ENCODE data around the gene KMT2B. TPM values are rescaled to one million over a fixed set of nuclear protein-coding genes. Genes with fewer than 3 reads are reported as not detected.
"Not testable (repeated sequence)": the region's sequence is repeated elsewhere in the genome, so short reads cannot be mapped to it uniquely, and the experiment has no call there.

The KMT2B gene
- total RNA-seq, 2 experiments from 2014 or later = 47.0 to 54.2 TPM

DNA sequence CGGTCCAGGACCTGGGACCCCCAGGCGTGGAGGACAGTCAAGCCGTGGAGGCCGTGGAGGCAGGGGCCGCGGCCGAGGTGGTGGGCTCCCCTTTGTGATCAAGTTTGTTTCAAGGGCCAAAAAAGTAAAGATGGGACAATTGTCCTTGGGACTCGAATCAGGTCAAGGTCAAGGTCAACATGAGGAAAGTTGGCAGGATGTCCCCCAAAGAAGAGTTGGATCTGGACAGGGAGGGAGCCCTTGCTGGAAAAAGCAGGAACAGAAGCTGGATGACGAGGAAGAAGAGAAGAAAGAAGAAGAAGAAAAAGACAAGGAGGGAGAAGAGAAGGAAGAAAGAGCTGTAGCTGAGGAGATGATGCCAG lies 2.3 kb downstream of the KMT2B start:
- intact Hi-C loops (cut with micrococcal nuclease) = no loop called here
- ChIA-PET POLR2A (interaction anchor here (1.0 to 3.8 kb wide), 2 partner anchors 20 to 22 kb away, joined by 3 to 34 read pairs; partner anchors contain the start of gene IGFLR1), CTCF (interaction anchor here (0.8 kb wide), 1 partner anchor 26 kb away, joined by 4 read pairs; no protein-coding TSS in a partner anchor)
- Mint-ChIP-seq H3K4me3 (no peak overlapping the region), H3K27me3 (peaks cover 1% of the 10 kb centered on the region), H3K4me1 (ENCODE audit: low read depth) (peaks cover 22% of the 10 kb centered on the region), H3K27ac (peak overlapping the region; percentile 11), H3K9me3 (no peaks in the 10 kb centered on the region), H3K36me3 (peaks cover 64% of the 10 kb centered on the region)
- no peak for DNase-seq

- no peaks in the 10 kb centered on the region for H3K9me3 Mint-ChIP-seq
- intact Hi-C loops (cut with micrococcal nuclease) = no loop called here
- H3K4me3 Mint-ChIP-seq = no peak overlapping the region
These were observed 2.8 kb downstream of the KMT2B start for GRCh38 chr19:35720648-35721047.

GRCh38 chr19:35721374-35721773 lies 3.6 kb downstream of the KMT2B start:
- peaks cover 1% of the 10 kb centered on the region for H3K27me3 Mint-ChIP-seq
- peaks cover 64% of the 10 kb centered on the region for H3K36me3 Mint-ChIP-seq
- no peak for DNase-seq
- CTCF ChIA-PET = interaction anchor here (0.8 kb wide), 1 partner anchor 190 kb away, joined by 5 read pairs; no protein-coding TSS in a partner anchor
- POLR2A ChIA-PET = interaction anchor here (3.8 kb wide), 1 partner anchor 18 kb away, joined by 34 read pairs; no protein-coding TSS in a partner anchor
- H3K4me3 Mint-ChIP-seq = no peak overlapping the region
- H3K9me3 Mint-ChIP-seq = no peaks in the 10 kb centered on the region
- intact Hi-C loops (cut with micrococcal nuclease) = no loop called here
- H3K27ac Mint-ChIP-seq = no peak overlapping the region
- peaks cover 22% of the 10 kb centered on the region for H3K4me1 Mint-ChIP-seq (ENCODE audit: low read depth)

More at GRCh38 chr19:35720648-35721047, 2.8 kb downstream of the KMT2B start:
- peaks cover 22% of the 10 kb centered on the region for H3K4me1 Mint-ChIP-seq (ENCODE audit: low read depth)
- POLR2A ChIA-PET = interaction anchor here (1.0 to 3.8 kb wide), 2 partner anchors 19 to 22 kb away, joined by 3 to 34 read pairs; partner anchors contain the start of gene IGFLR1
- CTCF ChIA-PET = interaction anchor here (0.8 kb wide), 1 partner anchor 26 kb away, joined by 4 read pairs; no protein-coding TSS in a partner anchor
- no peak for DNase-seq
- H3K36me3 Mint-ChIP-seq = peaks cover 64% of the 10 kb centered on the region
- H3K27ac Mint-ChIP-seq = no peak overlapping the region
- H3K27me3 Mint-ChIP-seq = peaks cover 1% of the 10 kb centered on the region

DNA sequence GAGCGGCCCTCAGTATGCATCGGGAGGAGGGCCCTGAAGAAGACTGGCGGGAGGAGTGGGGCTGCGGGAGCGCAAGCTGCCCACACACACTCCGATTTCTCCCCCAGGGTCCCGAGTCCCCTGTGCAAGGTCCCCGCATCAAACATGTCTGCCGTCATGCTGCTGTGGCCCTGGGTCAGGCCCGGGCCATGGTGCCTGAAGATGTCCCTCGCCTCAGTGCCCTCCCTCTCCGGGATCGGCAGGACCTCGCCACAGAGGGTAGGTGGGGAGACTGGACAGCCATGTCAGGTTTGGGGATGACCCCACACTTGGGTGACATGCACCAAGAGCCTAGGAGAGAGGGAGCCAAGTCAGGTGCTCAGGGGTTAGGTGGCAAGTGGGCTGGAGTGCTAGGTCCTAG lies 4.7 kb downstream of the KMT2B start:
- no peak overlapping the region for H3K4me3 Mint-ChIP-seq
- no peaks in the 10 kb centered on the region for H3K9me3 Mint-ChIP-seq
- DNase-seq = no peak
- H3K27ac Mint-ChIP-seq = no peak overlapping the region
- ChIA-PET POLR2A (interaction anchor here (1.5 kb wide), 1 partner anchor 21 kb away, joined by 4 read pairs; no protein-coding TSS in a partner anchor), CTCF (no interaction called here)
- H3K27me3 Mint-ChIP-seq = peaks cover 1% of the 10 kb centered on the region
- peaks cover 22% of the 10 kb centered on the region for H3K4me1 Mint-ChIP-seq (ENCODE audit: low read depth)
- intact Hi-C loops (cut with micrococcal nuclease) = no loop called here
- peaks cover 64% of the 10 kb centered on the region for H3K36me3 Mint-ChIP-seq

DNA sequence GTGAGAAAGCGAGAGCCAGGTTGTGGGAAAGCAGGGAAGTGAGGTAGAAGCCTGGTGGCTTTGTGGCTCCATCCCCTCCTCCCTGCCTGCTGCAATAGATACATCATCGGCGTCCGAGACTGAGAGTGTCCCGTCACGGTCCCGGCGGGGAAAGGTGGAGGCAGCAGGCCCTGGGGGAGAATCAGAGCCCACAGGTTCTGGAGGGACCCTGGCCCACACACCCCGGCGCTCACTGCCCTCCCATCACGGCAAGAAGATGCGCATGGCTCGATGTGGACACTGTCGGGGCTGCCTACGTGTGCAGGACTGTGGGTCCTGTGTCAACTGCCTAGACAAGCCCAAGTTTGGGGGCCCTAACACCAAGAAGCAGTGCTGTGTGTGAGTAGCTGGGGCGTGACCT lies 5.1 kb downstream of the KMT2B start:
- Mint-ChIP-seq H3K4me1 (ENCODE audit: low read depth) (peaks cover 22% of the 10 kb centered on the region), H3K36me3 (peaks cover 64% of the 10 kb centered on the region), H3K4me3 (no peak overlapping the region), H3K27ac (no peak overlapping the region), H3K9me3 (no peaks in the 10 kb centered on the region), H3K27me3 (peaks cover 1% of the 10 kb centered on the region)
- CTCF ChIA-PET = no interaction called here
- POLR2A ChIA-PET = interaction anchor here (1.5 to 2.1 kb wide), 2 partner anchors 18 to 20 kb away, joined by 4 to 8 read pairs; no protein-coding TSS in a partner anchor
- no peak for DNase-seq
- intact Hi-C loops (cut with micrococcal nuclease) = no loop called here

DNA sequence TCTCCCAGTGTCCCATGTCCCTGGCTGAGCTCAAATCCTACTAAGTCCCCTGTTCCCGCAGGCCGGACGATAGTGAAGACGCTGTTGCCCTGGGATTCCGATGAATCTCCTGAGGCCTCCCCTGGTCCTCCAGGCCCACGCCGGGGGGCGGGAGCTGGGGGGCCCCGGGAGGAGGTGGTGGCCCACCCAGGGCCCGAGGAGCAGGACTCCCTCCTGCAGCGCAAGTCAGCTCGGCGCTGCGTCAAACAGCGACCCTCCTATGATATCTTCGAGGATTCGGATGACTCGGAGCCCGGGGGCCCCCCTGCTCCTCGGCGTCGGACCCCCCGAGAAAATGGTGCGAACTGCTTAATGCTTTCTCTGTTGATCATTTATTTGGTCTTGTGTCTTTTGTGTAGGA lies 5.9 kb downstream of the KMT2B start:
- H3K36me3 Mint-ChIP-seq = peaks cover 68% of the 10 kb centered on the region
- POLR2A ChIA-PET = interaction anchor here (1.5 to 2.1 kb wide), 2 partner anchors 17 to 20 kb away, joined by 4 to 8 read pairs; no protein-coding TSS in a partner anchor
- no peak for DNase-seq
- peaks cover under 1% of the 10 kb centered on the region for H3K27me3 Mint-ChIP-seq
- H3K4me1 Mint-ChIP-seq (ENCODE audit: low read depth) = peaks cover 18% of the 10 kb centered on the region
- H3K27ac Mint-ChIP-seq = no peak overlapping the region
- H3K4me3 Mint-ChIP-seq = no peak overlapping the region
- CTCF ChIA-PET = no interaction called here
- no peaks in the 10 kb centered on the region for H3K9me3 Mint-ChIP-seq
- intact Hi-C loops (cut with micrococcal nuclease) = no loop called here

DNA sequence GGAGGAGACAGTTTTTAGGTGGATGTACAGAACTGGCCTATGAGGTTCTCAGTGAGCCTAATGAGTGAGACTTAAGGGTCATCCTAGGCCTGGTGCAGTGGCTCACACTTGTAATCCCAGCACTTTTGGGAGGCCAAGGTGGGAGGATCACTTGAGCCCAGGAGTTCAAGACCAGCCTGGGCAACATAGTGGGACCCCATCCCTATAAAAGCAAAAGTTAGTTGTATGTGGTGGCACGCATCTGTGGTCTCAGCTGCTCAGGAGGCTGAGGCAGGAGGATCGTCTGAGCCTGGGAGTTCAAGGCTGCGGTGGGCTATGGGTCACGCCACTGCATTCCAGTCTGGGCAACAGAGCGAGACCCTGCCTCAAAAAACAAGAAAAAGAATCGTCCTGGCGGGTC lies 6.3 kb downstream of the KMT2B start:
- H3K27me3 Mint-ChIP-seq; CTCF ChIA-PET; H3K9me3 Mint-ChIP-seq; H3K4me3 Mint-ChIP-seq; intact Hi-C loops (cut with micrococcal nuclease); H3K27ac Mint-ChIP-seq; DNase-seq: not testable (repeated sequence)
- Mint-ChIP-seq H3K36me3 (peaks cover 70% of the 10 kb centered on the region), H3K4me1 (ENCODE audit: low read depth) (peaks cover 14% of the 10 kb centered on the region)
- POLR2A ChIA-PET = interaction anchor here (2.1 kb wide), 1 partner anchor 17 kb away, joined by 8 read pairs; no protein-coding TSS in a partner anchor

DNA sequence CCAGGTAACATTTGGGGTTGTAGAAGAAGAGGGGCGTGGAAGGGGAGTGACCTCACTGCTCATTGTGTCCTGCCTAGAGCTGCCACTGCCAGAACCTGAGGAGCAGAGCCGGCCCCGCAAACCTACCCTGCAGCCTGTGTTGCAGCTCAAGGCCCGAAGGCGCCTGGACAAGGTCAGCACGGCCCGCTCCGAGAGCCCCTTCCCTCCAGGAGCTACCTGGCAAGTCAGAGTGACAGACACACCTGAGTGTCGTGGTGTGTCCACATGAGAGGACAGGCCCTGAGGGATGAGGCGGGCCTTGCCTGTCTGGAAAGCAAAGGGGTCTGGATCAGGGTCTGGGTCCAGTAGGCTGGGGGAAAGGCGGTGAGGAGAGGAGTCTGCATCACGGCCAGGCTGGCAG lies 6.8 kb downstream of the KMT2B start:
- ChIA-PET POLR2A (interaction anchor here (1.5 to 2.1 kb wide), 2 partner anchors 16 to 18 kb away, joined by 3 to 8 read pairs; partner anchors contain the start of gene IGFLR1), CTCF (no interaction called here)
- peaks cover 71% of the 10 kb centered on the region for H3K36me3 Mint-ChIP-seq
- peaks cover 9% of the 10 kb centered on the region for H3K4me1 Mint-ChIP-seq (ENCODE audit: low read depth)
- no peaks in the 10 kb centered on the region for H3K9me3 Mint-ChIP-seq
- no peak for DNase-seq
- intact Hi-C loops (cut with micrococcal nuclease) = no loop called here
- H3K4me3 Mint-ChIP-seq = no peak overlapping the region
- no peaks in the 10 kb centered on the region for H3K27me3 Mint-ChIP-seq
- no peak overlapping the region for H3K27ac Mint-ChIP-seq

DNA sequence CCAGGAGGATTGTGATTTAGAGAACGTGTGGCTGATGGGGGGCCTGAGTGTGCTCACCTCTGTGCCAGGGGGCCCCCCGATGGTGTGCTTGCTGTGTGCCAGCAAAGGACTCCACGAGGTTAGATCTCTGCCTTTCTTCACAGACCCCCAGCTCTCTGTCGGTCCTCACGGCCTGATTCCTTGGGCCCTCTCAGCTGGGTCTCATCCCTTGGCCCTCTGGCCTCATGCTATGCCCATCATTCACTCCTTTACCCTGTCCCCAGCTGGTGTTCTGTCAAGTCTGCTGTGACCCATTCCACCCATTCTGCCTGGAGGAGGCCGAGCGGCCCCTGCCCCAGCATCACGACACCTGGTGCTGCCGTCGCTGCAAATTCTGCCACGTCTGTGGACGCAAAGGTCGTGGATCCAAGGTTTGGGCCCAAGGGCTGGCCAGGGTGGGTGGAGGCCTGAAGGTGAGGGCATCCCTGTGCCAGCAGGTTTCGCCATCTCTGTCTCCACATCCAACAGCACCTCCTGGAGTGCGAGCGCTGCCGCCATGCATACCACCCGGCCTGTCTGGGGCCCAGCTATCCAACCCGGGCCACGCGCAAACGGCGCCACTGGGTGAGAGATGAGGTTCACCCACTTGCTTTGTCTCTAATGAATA lies 7.5 kb downstream of the KMT2B start:
- H3K27me3 Mint-ChIP-seq = no peaks in the 10 kb centered on the region
- ChIA-PET POLR2A (interaction anchor here (1.1 to 2.1 kb wide), 3 partner anchors 12 to 17 kb away, joined by 3 to 8 read pairs (median 3); partner anchors contain the start of gene IGFLR1), CTCF (no interaction called here)
- no peaks in the 10 kb centered on the region for H3K9me3 Mint-ChIP-seq
- DNase-seq = no peak
- peaks cover 4% of the 10 kb centered on the region for H3K4me1 Mint-ChIP-seq (ENCODE audit: low read depth)
- H3K36me3 Mint-ChIP-seq = peaks cover 75% of the 10 kb centered on the region
- H3K4me3 Mint-ChIP-seq = no peak overlapping the region
- intact Hi-C loops (cut with micrococcal nuclease) = no loop called here
- H3K27ac Mint-ChIP-seq = no peak overlapping the region

- Mint-ChIP-seq H3K4me1 (ENCODE audit: low read depth) (no peaks in the 10 kb centered on the region), H3K4me3 (no peak overlapping the region), H3K27ac (no peak overlapping the region), H3K36me3 (peaks cover 78% of the 10 kb centered on the region), H3K27me3 (no peaks in the 10 kb centered on the region), H3K9me3 (no peaks in the 10 kb centered on the region)
- intact Hi-C loops (cut with micrococcal nuclease) = no loop called here
- no peak for DNase-seq
- ChIA-PET POLR2A (interaction anchor here (0.8 to 3.0 kb wide), 2 partner anchors 9 to 16 kb away, joined by 4 to 8 read pairs; no protein-coding TSS in a partner anchor), CTCF (interaction anchor here (0.6 to 1.8 kb wide), 2 partner anchors 33 to 121 kb away, joined by 3 to 4 read pairs; no protein-coding TSS in a partner anchor)
These were observed 9.5 kb downstream of the KMT2B start for GRCh38 chr19:35727053-35727955.

- Mint-ChIP-seq H3K9me3 (no peaks in the 10 kb centered on the region), H3K4me1 (ENCODE audit: low read depth) (no peaks in the 10 kb centered on the region), H3K36me3 (peaks cover 71% of the 10 kb centered on the region), H3K27me3 (no peaks in the 10 kb centered on the region), H3K27ac (no peak overlapping the region), H3K4me3 (no peak overlapping the region)
- POLR2A ChIA-PET = interaction anchor here (0.7 to 3.0 kb wide), 3 partner anchors 9 to 17 kb away, joined by 3 to 8 read pairs (median 4); no protein-coding TSS in a partner anchor
- CTCF ChIA-PET = interaction anchor here (0.6 to 1.8 kb wide), 2 partner anchors 34 to 122 kb away, joined by 3 to 4 read pairs; no protein-coding TSS in a partner anchor
- no peak for DNase-seq
- intact Hi-C loops (cut with micrococcal nuclease) = no loop called here
These were observed 10.3 kb downstream of the KMT2B start for GRCh38 chr19:35727956-35728706.
